Smooth muscle cell (in vitro differentiated cells): Measurements from ENCODE around the gene RTL5. TPM values are rescaled to one million over a fixed set of nuclear protein-coding genes. Genes with fewer than 3 reads are reported as not detected.

ENCODE experiments used
- DNase-seq: peaks from one replicate; lab custom pipeline; 2025; ENCODE audit not compliant: unreplicated experiment; lab: John Stamatoyannopoulos, UW
- H2AFZ ChIP-seq: fragments of 200-600 bp; sonication (generic); 2 replicates; pipeline ENCODE4 v1.6.0; 2016; ENCODE audit warnings: antibody characterized with exemption, low read depth, mild to moderate bottlenecking
- H3F3A ChIP-seq: fragments of 200-600 bp; sonication (generic); 2 replicates; pipeline ENCODE4 v1.6.0; 2017; ENCODE audit warnings: antibody characterized with exemption, low read depth
- H3K27ac ChIP-seq: fragments of 200-600 bp; sonication (generic); 2 replicates; pipeline ENCODE4 v1.5.1; 2016; ENCODE audit warnings: low read depth, mild to moderate bottlenecking
- H3K27me3 ChIP-seq: fragments of 200-600 bp; sonication (generic); 2 replicates; pipeline ENCODE4 v1.6.1; 2016; ENCODE audit warnings: low read depth, mild to moderate bottlenecking
- H3K36me3 ChIP-seq: fragments of 200-600 bp; sonication (generic); 2 replicates; pipeline ENCODE4 v1.5.1; 2016; ENCODE audit warnings: low read depth
- H3K4me1 ChIP-seq: fragments of 200-600 bp; sonication (generic); 2 replicates; pipeline ENCODE4 v1.5.1; 2016; ENCODE audit warnings: low read depth
- H3K4me2 ChIP-seq: fragments of 200-600 bp; sonication (generic); 2 replicates; pipeline ENCODE4 v1.6.0; 2016; ENCODE audit warnings: mild to moderate bottlenecking
- H3K4me3 ChIP-seq: fragments of 200-600 bp; sonication (generic); 2 replicates; pipeline ENCODE4 v1.5.1; 2016; ENCODE audit warnings: mild to moderate bottlenecking
- H3K79me2 ChIP-seq: fragments of 200-600 bp; sonication (generic); 2 replicates; pipeline ENCODE4 v1.6.0; 2016; ENCODE audit warnings: low read depth, mild to moderate bottlenecking
- H3K9ac ChIP-seq: fragments of 200-600 bp; sonication (generic); 2 replicates; pipeline ENCODE4 v1.6.0; 2016; ENCODE audit warnings: low read depth
- H3K9me3 ChIP-seq: fragments of 200-600 bp; sonication (generic); replicated peaks from 2 replicates; pipeline ENCODE4 v1.5.1; 2016; ENCODE audit warnings: low read depth
- H4K20me1 ChIP-seq: fragments of 200-600 bp; sonication (generic); 2 replicates; pipeline ENCODE4 v1.6.0; 2016; ENCODE audit warnings: low read depth
- WGBS: methylation state at CpG from one replicate; pipeline ENCODE4 v1.1.7; 2016; ENCODE audit warnings: low lambda C conversion rate; 5-methylcytosine and 5-hydroxymethylcytosine counted together
- polyA plus RNA-seq: library from polyadenylated mRNA; unstranded; fragments of >200 nt; fragmentation: Nextera tagmentation; extraction: Ambion mirVana; gene quantifications from 2 replicates; pipeline ENCODE4 v1.2.1, GENCODE V29; 2016
- total RNA-seq: library from RNA; depleted of rRNA; stranded (reverse); fragments of >200 nt; gene quantifications from 2 replicates; pipeline ENCODE4 v1.2.3, GENCODE V29; 2014
- TF ChIP-seq, protein P1 (sequence below): fragments of 200-600 bp; sonication (generic); IDR thresholded peaks from 2 replicates; pipeline ENCODE4 v1.5.1; 2017; ENCODE audit warnings: borderline replicate concordance, mild to moderate bottlenecking, antibody characterized with exemption; ENCODE audit not compliant: insufficient read depth, poor library complexity, severe bottlenecking

The RTL5 gene
- total and polyA plus RNA-seq, 2 experiments from 2014 or later, result 3.1 to 3.6 TPM

DNA sequence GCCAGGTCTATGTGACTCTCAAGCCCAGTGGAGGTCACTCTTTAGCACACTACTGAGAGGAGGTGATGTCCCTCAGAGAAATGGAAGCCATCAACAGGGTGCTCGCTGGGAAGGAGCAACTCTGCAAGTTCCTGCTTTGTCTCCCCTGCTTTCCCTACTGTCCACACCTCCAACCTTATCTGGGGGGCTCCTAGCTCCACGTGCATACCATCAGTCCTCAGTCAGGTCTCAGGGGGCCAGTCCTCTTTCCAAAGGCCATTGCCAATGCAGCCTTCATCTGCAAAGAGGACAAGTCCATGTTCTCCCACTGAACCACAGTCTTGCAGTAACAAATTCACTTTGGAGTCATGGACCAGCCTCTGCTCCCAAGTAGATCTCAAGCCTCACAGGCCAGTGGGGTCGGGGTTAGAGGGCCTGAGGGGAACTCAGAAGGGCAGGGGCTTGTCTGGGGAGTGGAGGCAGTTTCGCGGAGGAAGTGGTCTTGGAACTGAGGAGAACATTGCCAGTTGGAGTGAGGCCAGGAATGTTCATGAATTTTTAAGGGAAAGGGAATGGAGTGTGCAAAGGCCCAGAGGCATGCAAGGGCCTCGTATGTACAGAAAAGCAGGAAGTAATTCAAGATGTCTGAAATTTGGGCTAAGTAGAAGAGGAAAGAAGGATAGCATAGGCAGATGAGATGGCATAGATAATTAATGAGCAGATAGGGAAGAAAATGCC is 8.9 kb downstream of the RTL5 start:
- Histone ChIP-seq H4K20me1 (no peaks in the 10 kb centered on the region), H3K9me3 (no peaks in the 10 kb centered on the region), H3K36me3 (no peaks in the 10 kb centered on the region), H3K9ac (no peak overlapping the region), H2AFZ (no peak overlapping the region), H3K27ac (peak overlapping the region; percentile 82), H3F3A (no peaks in the 10 kb centered on the region), H3K4me3 (no peak overlapping the region), H3K79me2 (no peaks in the 10 kb centered on the region), H3K4me2 (no peak overlapping the region), H3K4me1 (no peaks in the 10 kb centered on the region), H3K27me3 (no peaks in the 10 kb centered on the region)
- DNase-seq, result no peak
- TF ChIP-seq, protein P1, sequence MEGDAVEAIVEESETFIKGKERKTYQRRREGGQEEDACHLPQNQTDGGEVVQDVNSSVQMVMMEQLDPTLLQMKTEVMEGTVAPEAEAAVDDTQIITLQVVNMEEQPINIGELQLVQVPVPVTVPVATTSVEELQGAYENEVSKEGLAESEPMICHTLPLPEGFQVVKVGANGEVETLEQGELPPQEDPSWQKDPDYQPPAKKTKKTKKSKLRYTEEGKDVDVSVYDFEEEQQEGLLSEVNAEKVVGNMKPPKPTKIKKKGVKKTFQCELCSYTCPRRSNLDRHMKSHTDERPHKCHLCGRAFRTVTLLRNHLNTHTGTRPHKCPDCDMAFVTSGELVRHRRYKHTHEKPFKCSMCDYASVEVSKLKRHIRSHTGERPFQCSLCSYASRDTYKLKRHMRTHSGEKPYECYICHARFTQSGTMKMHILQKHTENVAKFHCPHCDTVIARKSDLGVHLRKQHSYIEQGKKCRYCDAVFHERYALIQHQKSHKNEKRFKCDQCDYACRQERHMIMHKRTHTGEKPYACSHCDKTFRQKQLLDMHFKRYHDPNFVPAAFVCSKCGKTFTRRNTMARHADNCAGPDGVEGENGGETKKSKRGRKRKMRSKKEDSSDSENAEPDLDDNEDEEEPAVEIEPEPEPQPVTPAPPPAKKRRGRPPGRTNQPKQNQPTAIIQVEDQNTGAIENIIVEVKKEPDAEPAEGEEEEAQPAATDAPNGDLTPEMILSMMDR, result no peak
- 76% methylated on average over 6 of the region's 6 CpGs for WGBS

DNA sequence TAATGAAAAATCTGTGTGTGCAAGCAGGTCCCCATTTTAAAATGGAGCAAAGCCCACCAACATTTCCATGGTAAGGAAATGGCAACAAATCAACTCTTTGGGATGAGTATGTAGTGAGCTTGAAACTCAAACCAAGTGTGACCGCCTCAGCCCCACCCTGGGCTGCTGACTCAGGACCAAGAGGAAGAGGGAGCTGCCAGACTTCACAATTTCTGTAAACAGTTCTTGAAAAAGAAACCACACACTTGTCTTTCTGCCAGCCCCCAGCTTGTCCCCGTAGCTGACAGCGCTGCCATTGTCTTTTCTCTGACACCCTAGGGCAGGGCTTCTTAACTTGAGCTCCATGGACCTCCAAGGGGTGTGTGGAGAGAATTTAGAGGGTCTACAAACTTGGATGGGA is 10.3 kb downstream of the RTL5 start:
- TF ChIP-seq, protein P1, result no peak
- Histone ChIP-seq H3K27me3 (no peaks in the 10 kb centered on the region), H4K20me1 (no peaks in the 10 kb centered on the region), H2AFZ (no peak overlapping the region), H3K4me2 (peak overlapping the region; percentile 56), H3K27ac (peak overlapping the region; percentile 8), H3K79me2 (no peaks in the 10 kb centered on the region), H3K4me3 (no peak overlapping the region), H3K9ac (no peak overlapping the region), H3K4me1 (no peaks in the 10 kb centered on the region), H3K9me3 (no peaks in the 10 kb centered on the region), H3K36me3 (no peaks in the 10 kb centered on the region), H3F3A (no peaks in the 10 kb centered on the region)
- WGBS, result 36% methylated on average over 3 of the region's 3 CpGs
- DNase-seq, result no peak

DNA sequence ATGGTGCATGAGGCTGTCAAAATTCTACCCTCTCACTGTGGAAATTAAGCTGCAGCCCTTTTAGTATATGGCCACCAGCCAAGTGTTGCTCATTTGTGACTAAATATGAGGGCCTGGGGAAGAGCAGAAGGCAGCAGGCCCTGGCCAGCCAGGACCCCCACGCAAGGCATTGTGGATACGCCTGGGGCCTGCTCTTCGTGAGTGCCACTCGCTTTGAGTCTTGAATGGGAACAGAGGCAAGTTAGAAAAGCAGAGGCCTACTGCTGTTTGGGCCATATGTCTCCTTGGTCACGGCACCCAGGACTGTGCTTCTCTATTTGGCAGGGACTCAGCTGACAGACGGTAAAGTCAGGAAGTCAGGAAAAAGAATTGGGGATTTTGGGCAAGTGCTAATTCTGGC is 10.9 kb downstream of the RTL5 start:
- Histone ChIP-seq H3K27ac (no peak overlapping the region), H3K4me3 (no peak overlapping the region), H3K79me2 (no peaks in the 10 kb centered on the region), H3K4me1 (no peaks in the 10 kb centered on the region), H3K4me2 (no peak overlapping the region), H3K36me3 (no peaks in the 10 kb centered on the region), H3F3A (no peaks in the 10 kb centered on the region), H3K27me3 (no peaks in the 10 kb centered on the region), H2AFZ (no peak overlapping the region), H4K20me1 (no peaks in the 10 kb centered on the region), H3K9ac (no peak overlapping the region), H3K9me3 (no peaks in the 10 kb centered on the region)
- 79% methylated on average over 6 of the region's 6 CpGs for WGBS
- no peak for DNase-seq
- TF ChIP-seq, protein P1, result no peak

DNA sequence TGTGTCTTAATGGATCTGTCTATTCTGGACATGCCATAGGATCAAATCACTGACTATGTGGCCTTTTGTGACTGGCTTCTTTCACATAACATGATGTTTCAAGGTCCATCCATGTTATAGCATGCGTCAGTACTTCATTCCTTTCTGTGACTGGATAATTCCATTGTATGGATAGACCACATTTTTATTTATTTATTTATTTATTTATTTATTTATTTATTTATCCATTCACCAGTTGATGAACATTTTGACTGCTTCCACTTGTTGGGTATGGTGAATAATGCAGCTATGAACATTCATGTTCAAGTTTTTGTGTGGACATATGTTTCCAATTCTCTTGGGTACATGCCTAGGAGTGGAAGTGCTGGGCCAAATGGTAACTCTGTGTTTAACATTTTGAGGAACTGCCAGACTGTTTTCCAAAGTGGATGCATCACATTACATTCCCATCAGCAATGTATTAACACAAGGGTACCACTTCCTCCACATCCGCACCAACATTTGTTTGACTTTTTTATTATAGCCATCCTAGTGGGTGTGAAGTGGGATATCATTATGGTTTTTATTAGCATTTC is 14.0 kb downstream of the RTL5 start:
- no peak for DNase-seq
- TF ChIP-seq, protein P1, result no peak
- Histone ChIP-seq H3K36me3 (no peaks in the 10 kb centered on the region), H3K27ac (no peak overlapping the region), H3K4me1 (no peaks in the 10 kb centered on the region), H2AFZ (no peak overlapping the region), H4K20me1 (no peaks in the 10 kb centered on the region), H3K9me3 (no peaks in the 10 kb centered on the region), H3K9ac (no peak overlapping the region), H3K4me3 (no peak overlapping the region), H3K4me2 (no peak overlapping the region), H3F3A (no peaks in the 10 kb centered on the region), H3K27me3 (no peaks in the 10 kb centered on the region), H3K79me2 (no peaks in the 10 kb centered on the region)
- 89% methylated on average over 2 of the region's 2 CpGs for WGBS
